Prostate gland (tissue), 2 donors: Measurements from ENCODE around the gene OXLD1. TPM values are rescaled to one million over a fixed set of nuclear protein-coding genes. Genes with fewer than 3 reads are reported as not detected.

Source experiments
- DNase-seq: peaks from one replicate; pipeline ENCODE4 v3.0.0-alpha.2; 2019; ENCODE audit warnings: low spot score
- H3K27ac ChIP-seq, 2 donors: fragments of 200-600 bp; sonication (generic); 2 replicates each; pipeline ENCODE4 v1.5.1; 2017 to 2019
- H3K27me3 ChIP-seq: fragments of 200-600 bp; sonication (generic); replicated peaks from 2 replicates; pipeline ENCODE4 v1.5.1; 2019; ENCODE audit not compliant: insufficient read depth
- H3K36me3 ChIP-seq, 2 donors: fragments of 200-600 bp; sonication (generic); 1 replicate in 1 of 2; 2 replicates in 1 of 2; pipeline versions ENCODE4 v1.5.1 to v1.8.1; 2017 to 2019
- H3K4me1 ChIP-seq: fragments of 200-600 bp; sonication (generic); replicated peaks from 2 replicates; pipeline ENCODE4 v1.5.1; 2019
- H3K4me3 ChIP-seq, 2 donors: fragments of 200-600 bp; sonication (generic); 2 replicates each; pipeline ENCODE4 v1.5.1; 2017 to 2019
- H3K9me3 ChIP-seq: fragments of 200-600 bp; sonication (generic); 2 replicates; pipeline ENCODE4 v1.5.1; 2017
- POLR2A ChIP-seq: fragments of 450-650 bp; IDR thresholded peaks from one replicate; pipeline ENCODE4 v1.6.1; 2016; ENCODE audit warnings: antibody characterized with exemption, mild to moderate bottlenecking
- POLR2AphosphoS5 ChIP-seq: sonication (generic); formaldehyde crosslinking; IDR thresholded peaks from one replicate; pipeline ENCODE4 v1.6.1; 2017; ENCODE audit warnings: antibody characterized with exemption
- WGBS: methylation state at CpG from one replicate; pipeline ENCODE4 v1.1.5; 2018; 5-methylcytosine and 5-hydroxymethylcytosine counted together
- intact Hi-C: fragments of 100-400 bp; cut with DNase I; formaldehyde crosslinking; loops from one replicate; pipeline ENCODE4 v1.14.2; 2022
- total RNA-seq, 2 donors: library from RNA; depleted of rRNA; stranded (reverse); fragments of >200 nt; gene quantifications; one replicate each; pipeline ENCODE4 v1.1.0, GENCODE V29; 2016
- TF ChIP-seq, protein P1 (sequence below), 4 experiments: fragments of 200-600 bp in 2 of 4; fragments of 450-650 bp in 2 of 4; sonication (generic) in 2 of 4; IDR thresholded peaks; 1 replicate in 3 of 4; 2 replicates in 1 of 4; pipeline ENCODE4 v1.5.1; 2016 to 2019; ENCODE audit warnings: antibody characterized with exemption in 4 of 4, mild to moderate bottlenecking in 2 of 4, moderate library complexity in 2 of 4

The OXLD1 gene
- total RNA-seq, 2 donors from 2014 or later, result 52.5 to 59.2 TPM

DNA sequence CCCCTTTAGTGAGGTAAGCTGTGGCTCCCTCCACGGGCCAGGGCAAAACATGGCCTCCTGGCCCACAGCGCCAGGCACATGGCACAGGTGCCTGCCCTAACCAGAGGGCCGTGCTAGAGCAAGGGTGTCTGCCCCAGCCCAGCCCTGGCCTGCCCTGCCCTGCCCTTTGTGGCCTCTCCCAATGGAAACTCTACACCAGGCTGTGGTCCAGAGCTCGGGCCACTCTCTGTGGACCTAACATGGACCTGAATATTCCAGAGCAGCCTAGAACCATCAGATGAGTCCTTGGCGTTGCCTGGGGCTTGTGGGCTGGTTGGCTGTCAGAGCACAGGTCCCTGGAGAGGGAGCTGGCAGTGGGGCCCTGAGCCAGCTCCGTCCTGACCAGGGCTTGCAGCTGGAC, 28.8 kb upstream of the OXLD1 start:
- no peaks in the 10 kb centered on the region for H3K27me3 ChIP-seq
- H3K9me3 ChIP-seq, result no peaks in the 10 kb centered on the region
- H3K36me3 ChIP-seq, result peaks cover 22 to 52% of the 10 kb centered on the region in 2 donors
- 89% methylated on average over 3 of the region's 6 CpGs for WGBS
- intact Hi-C loops, result no loop called here
- no peak overlapping the region for H3K4me3 ChIP-seq
- no peak overlapping the region for H3K27ac ChIP-seq
- TF ChIP-seq, protein P1, sequence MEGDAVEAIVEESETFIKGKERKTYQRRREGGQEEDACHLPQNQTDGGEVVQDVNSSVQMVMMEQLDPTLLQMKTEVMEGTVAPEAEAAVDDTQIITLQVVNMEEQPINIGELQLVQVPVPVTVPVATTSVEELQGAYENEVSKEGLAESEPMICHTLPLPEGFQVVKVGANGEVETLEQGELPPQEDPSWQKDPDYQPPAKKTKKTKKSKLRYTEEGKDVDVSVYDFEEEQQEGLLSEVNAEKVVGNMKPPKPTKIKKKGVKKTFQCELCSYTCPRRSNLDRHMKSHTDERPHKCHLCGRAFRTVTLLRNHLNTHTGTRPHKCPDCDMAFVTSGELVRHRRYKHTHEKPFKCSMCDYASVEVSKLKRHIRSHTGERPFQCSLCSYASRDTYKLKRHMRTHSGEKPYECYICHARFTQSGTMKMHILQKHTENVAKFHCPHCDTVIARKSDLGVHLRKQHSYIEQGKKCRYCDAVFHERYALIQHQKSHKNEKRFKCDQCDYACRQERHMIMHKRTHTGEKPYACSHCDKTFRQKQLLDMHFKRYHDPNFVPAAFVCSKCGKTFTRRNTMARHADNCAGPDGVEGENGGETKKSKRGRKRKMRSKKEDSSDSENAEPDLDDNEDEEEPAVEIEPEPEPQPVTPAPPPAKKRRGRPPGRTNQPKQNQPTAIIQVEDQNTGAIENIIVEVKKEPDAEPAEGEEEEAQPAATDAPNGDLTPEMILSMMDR (IDR thresholded peaks at IDR 0.05), result no peak
- no peak for TF ChIP-seq POLR2AphosphoS5
- no peak for TF ChIP-seq POLR2A
- DNase-seq, result no peak
- H3K4me1 ChIP-seq, result no peaks in the 10 kb centered on the region

DNA sequence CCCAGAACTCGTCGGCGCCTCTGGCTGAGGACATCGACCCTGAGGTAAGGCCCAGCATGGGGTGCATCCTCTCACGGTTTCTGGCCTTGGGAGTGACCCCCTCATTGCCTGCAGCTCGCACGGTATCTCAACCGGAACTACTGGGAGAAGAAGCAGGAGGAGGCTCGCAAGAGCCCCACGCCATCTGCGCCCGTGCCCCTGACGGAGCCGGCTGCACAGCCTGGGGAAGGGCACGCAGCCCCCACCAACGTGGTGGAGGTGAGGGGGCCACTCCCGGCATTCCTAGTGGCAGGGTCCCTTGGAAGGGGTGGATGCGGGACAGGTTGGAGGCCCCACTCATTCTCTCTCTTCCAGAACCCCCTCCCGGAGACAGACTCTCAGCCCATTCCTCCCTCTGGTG, 28.4 kb upstream of the OXLD1 start:
- no peak for DNase-seq
- 91% methylated on average over 16 of the region's 19 CpGs for WGBS
- Histone ChIP-seq H3K36me3 (peaks cover 22 to 55% of the 10 kb centered on the region in 2 donors), H3K27ac (no peak overlapping the region), H3K9me3 (no peaks in the 10 kb centered on the region), H3K27me3 (no peaks in the 10 kb centered on the region), H3K4me3 (no peak overlapping the region), H3K4me1 (no peaks in the 10 kb centered on the region)
- TF ChIP-seq POLR2AphosphoS5, result no peak
- no peak for TF ChIP-seq POLR2A
- TF ChIP-seq, protein P1 (IDR thresholded peaks at IDR 0.05), result no peak
- intact Hi-C loops, result no loop called here

DNA sequence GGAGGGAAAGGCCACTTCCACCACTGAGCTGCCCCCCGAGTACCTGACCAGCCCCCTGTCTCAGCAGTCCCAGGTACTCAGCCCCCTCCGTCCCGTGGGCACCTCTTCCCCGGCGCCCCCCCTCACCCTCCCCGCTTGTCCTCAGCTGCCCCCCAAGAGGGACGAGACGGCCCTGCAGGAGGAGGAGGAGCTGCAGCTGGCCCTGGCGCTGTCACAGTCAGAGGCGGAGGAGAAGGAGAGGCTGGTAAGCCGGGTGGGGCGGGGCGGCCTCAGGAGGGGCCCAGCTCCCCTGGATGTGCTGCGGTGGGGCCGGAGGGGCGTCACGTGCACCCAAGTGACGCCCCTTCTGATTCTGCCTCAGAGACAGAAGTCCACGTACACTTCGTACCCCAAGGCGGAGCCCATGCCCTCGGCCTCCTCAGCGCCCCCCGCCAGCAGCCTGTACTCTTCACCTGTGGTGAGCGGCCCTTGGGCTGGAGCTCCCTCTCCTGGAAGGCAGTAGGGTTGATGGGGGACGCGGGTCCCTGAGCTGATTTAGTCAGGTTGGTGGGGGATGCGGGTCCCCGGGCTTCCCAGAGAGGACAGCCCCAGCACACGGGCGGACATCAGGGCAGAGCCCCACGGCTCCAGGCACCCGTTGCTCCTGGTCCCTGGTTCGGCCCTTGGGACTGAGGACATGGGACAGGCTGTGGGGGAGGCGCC, 27.3 kb upstream of the OXLD1 start:
- intact Hi-C loops, result no loop called here
- no peak for DNase-seq
- TF ChIP-seq, protein P1 (IDR thresholded peaks at IDR 0.05), result no peak
- no peak for TF ChIP-seq POLR2AphosphoS5
- TF ChIP-seq POLR2A, result no peak
- Histone ChIP-seq H3K4me3 (no peak overlapping the region), H3K27ac (no peak overlapping the region), H3K36me3 (peaks cover 22 to 60% of the 10 kb centered on the region in 2 donors), H3K4me1 (no peaks in the 10 kb centered on the region), H3K9me3 (no peaks in the 10 kb centered on the region), H3K27me3 (no peaks in the 10 kb centered on the region)
- 89% methylated on average over 32 of the region's 35 CpGs for WGBS

DNA sequence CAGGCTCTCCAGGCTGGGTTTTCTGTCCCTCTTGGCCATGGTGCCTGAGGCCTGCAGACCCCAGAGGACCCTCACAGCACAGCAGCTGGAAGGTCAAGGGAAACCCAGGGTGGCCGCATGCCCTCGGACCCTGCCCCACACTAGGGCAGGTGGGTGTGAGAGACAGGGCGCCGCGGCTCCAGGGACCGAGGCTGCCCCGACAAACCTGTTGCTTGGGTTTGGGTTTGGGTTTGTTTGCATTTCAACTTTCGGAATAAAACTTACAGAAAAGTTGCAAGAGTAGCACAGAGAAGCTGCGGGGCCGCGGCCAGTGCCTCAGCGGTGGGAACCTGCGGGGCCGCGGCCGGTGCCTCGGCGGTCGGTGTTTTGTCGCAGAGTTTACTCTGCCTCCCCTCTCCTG, 25.2 kb upstream of the OXLD1 start:
- peaks cover 18 to 72% of the 10 kb centered on the region in 2 donors for H3K36me3 ChIP-seq
- TF ChIP-seq POLR2AphosphoS5 (no peak), POLR2A (no peak)
- TF ChIP-seq, protein P1 (IDR thresholded peaks at IDR 0.05), result no peak
- WGBS, result 93% methylated on average over 20 of the region's 20 CpGs
- no peak overlapping the region for H3K4me3 ChIP-seq
- DNase-seq, result no peak
- H3K9me3 ChIP-seq, result no peaks in the 10 kb centered on the region
- H3K27me3 ChIP-seq, result no peaks in the 10 kb centered on the region
- H3K27ac ChIP-seq, result no peak overlapping the region
- H3K4me1 ChIP-seq, result no peaks in the 10 kb centered on the region
- intact Hi-C loops, result no loop called here

DNA sequence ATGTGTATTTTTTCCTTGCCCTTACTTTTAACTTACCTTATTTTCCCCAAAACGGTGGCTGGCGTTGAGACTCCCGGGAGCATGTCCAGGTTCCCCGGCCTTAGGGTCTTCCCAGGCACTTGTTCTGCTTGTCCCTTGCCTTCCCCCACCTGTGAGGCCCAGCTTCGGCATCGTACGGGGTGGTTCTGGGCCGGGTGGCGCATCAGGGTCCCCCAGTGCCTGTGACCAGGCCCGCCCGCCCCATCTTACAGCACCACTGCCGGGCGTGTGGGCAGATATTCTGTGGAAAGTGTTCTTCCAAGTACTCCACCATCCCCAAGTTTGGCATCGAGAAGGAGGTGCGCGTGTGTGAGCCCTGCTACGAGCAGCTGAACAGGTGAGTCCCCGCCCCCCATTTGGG, 24.8 kb upstream of the OXLD1 start:
- no peak overlapping the region for H3K27ac ChIP-seq
- 88% methylated on average over 18 of the region's 18 CpGs for WGBS
- H3K36me3 ChIP-seq, result peaks cover 18 to 72% of the 10 kb centered on the region in 2 donors
- DNase-seq, result no peak
- H3K27me3 ChIP-seq, result no peaks in the 10 kb centered on the region
- no peaks in the 10 kb centered on the region for H3K4me1 ChIP-seq
- TF ChIP-seq POLR2AphosphoS5, result no peak
- TF ChIP-seq, protein P1 (IDR thresholded peaks at IDR 0.05), result no peak
- TF ChIP-seq POLR2A, result no peak
- H3K4me3 ChIP-seq, result no peak overlapping the region
- no peaks in the 10 kb centered on the region for H3K9me3 ChIP-seq
- intact Hi-C loops, result no loop called here
